ENCODE data around the gene SMR3B. TPM values are rescaled to one million over a fixed set of nuclear protein-coding genes. Genes with fewer than 3 reads are reported as not detected.

Gene SMR3B
- total RNA-seq, 1 experiment from 2014 or later, result not detected

GRCh38 chr4:70359115-70359661 lies 23.7 kb upstream of the SMR3B start:
- no peaks in the 10 kb centered on the region for H3K79me2 ChIP-seq (ENCODE audit: insufficient read depth, low read length)
- H3K23ac ChIP-seq (ENCODE audit: insufficient read length, low read depth, low read length), result no peak overlapping the region
- H3K4me2 ChIP-seq (ENCODE audit: insufficient read depth, insufficient read length, low read length), result no peak overlapping the region
- TF ChIP-seq CTCF (conservative IDR thresholded peaks at IDR 0.05), result no peak
- no peaks in the 10 kb centered on the region for H4K20me1 ChIP-seq (ENCODE audit: control insufficient read depth, insufficient read depth, insufficient read length)
- H4K8ac ChIP-seq (replicated peaks; ENCODE audit: insufficient read length, low read depth, low read length), result no peak overlapping the region
- no peaks in the 10 kb centered on the region for H3K23me2 ChIP-seq (ENCODE audit: insufficient read length, low read depth, low read length, poor library complexity, severe bottlenecking)
- H2BK120ac ChIP-seq (ENCODE audit: low read depth, low read length, poor library complexity, severe bottlenecking), result no peak overlapping the region
- H3K14ac ChIP-seq (ENCODE audit: insufficient read depth, low read length), result no peak overlapping the region
- WGBS (ENCODE audit: extremely low coverage, insufficient read length, low lambda C conversion rate), result no CpG with 5 or more reads among the region's 3 CpGs
- no peak overlapping the region for H2AFZ ChIP-seq (ENCODE audit: low read length)
- no peak overlapping the region for H3K9ac ChIP-seq (ENCODE audit: extremely low read depth, insufficient read length, low read length)
- no peaks in the 10 kb centered on the region for H3K27me3 ChIP-seq (ENCODE audit: insufficient read depth, low read length)
- Mint-ChIP-seq H3K27ac (no peak overlapping the region), H3K36me3 (ENCODE audit: insufficient read depth in 1 of 3, low read depth in 3 of 3) (no peaks in the 10 kb centered on the region), H3K27me3 (ENCODE audit: low read depth) (no peaks in the 10 kb centered on the region), H3K4me1 (peaks cover 3 to 7% of the 10 kb centered on the region in 2 experiments; a peak in 3 of 4 replicates), H3K9me3 (no peaks in the 10 kb centered on the region), H3K4me3 (no peak overlapping the region)
- H3K27ac ChIP-seq (ENCODE audit: insufficient read length, low read depth, low read length), result no peak overlapping the region
- H4K91ac ChIP-seq (ENCODE audit: insufficient read length, low read depth, low read length), result no peak overlapping the region
- no peak overlapping the region for H2BK15ac ChIP-seq (ENCODE audit: low read depth, low read length)
- no peak overlapping the region for H2BK12ac ChIP-seq (ENCODE audit: insufficient read length, low read depth, low read length)
- no peaks in the 10 kb centered on the region for H3K79me1 ChIP-seq (ENCODE audit: insufficient read depth, low read depth, low read length, poor library complexity, severe bottlenecking)
- no peak overlapping the region for H3K56ac ChIP-seq (ENCODE audit: insufficient read length, low read depth, low read length)
- DNase-seq, result no peak
- no peak overlapping the region for H3K18ac ChIP-seq (ENCODE audit: insufficient read length, low read depth, low read length)
- H4K5ac ChIP-seq (ENCODE audit: insufficient read length, low read depth, low read length), result no peak overlapping the region
- H3K4me1 ChIP-seq (ENCODE audit: insufficient read depth, low read length), result no peaks in the 10 kb centered on the region
- no peak overlapping the region for H3T11ph ChIP-seq (ENCODE audit: low read length)
- H2AK5ac ChIP-seq (ENCODE audit: insufficient read length, low read length), result no peak overlapping the region
- H3K4ac ChIP-seq (ENCODE audit: low read depth, low read length), result no peak overlapping the region
- H3K9me3 ChIP-seq (ENCODE audit: control insufficient read depth, low read depth, low read length), result no peaks in the 10 kb centered on the region
- no peak overlapping the region for H2BK20ac ChIP-seq (ENCODE audit: low read depth, low read length, poor library complexity, severe bottlenecking)
- no peak overlapping the region for H2BK5ac ChIP-seq (ENCODE audit: insufficient read length, low read length)

Data from H9 (cell line).